Measurements from ENCODE around the gene FIGN.

The FIGN gene

DNA sequence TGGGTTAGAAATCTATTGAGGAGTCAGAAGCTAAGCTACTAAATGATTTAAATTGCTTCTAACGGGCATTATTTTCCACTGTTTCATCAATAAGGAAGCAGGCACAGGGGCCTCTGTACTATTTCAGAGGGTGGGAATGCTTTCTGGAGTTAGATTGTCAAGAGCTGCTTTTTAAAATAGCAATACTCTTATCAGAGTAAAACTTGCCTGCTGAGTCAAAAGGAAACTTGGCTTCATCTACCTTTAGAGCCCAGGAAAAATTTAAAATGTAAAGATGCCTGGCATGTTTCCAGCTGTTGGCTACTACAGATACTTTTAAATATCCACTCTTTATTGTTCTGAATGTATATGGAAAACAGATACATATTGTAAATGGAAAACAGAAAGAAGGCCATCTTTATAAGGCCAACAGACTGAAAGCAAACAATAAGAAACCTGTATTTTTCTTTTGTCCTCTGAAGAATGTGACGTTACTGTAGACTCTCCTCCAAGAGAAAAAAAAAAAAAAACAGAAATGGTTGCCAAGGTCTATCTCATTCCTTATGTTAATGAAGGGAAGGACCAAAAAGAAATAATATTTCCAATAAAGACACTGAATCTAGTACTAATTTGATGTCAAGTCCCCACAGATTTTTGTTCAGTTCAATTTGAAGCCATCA is 79.1 kb downstream of the FIGN start:
- TF ChIP-seq, protein P1, sequence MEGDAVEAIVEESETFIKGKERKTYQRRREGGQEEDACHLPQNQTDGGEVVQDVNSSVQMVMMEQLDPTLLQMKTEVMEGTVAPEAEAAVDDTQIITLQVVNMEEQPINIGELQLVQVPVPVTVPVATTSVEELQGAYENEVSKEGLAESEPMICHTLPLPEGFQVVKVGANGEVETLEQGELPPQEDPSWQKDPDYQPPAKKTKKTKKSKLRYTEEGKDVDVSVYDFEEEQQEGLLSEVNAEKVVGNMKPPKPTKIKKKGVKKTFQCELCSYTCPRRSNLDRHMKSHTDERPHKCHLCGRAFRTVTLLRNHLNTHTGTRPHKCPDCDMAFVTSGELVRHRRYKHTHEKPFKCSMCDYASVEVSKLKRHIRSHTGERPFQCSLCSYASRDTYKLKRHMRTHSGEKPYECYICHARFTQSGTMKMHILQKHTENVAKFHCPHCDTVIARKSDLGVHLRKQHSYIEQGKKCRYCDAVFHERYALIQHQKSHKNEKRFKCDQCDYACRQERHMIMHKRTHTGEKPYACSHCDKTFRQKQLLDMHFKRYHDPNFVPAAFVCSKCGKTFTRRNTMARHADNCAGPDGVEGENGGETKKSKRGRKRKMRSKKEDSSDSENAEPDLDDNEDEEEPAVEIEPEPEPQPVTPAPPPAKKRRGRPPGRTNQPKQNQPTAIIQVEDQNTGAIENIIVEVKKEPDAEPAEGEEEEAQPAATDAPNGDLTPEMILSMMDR (IDR thresholded peaks at IDR 0.05; ENCODE audit: low read depth, low read length) = no peak
- H3K4me3 ChIP-seq (ENCODE audit: low read depth, low read length) = no peak overlapping the region

DNA sequence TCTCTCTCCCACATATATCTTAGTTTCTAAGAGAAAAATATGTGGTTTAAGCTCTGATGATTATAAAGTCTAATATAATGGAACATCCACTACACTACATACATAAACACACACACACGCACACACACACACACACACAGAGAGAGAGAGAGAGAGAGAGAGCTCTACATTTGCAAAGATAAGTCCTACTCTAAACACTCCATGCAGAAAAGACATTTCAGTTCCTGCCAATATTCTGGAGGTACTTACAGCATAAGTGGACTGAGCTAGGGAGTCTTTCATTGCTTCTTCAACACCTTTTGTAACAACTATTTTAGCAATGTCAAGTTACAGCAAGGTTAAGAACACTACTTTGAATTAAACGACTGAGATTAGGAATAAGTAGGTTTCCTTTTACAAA is 80.1 kb downstream of the FIGN start:
- TF ChIP-seq, protein P1 (IDR thresholded peaks at IDR 0.05; ENCODE audit: low read depth, low read length) = no peak
- H3K4me3 ChIP-seq (ENCODE audit: low read depth, low read length) = no peak overlapping the region

DNA sequence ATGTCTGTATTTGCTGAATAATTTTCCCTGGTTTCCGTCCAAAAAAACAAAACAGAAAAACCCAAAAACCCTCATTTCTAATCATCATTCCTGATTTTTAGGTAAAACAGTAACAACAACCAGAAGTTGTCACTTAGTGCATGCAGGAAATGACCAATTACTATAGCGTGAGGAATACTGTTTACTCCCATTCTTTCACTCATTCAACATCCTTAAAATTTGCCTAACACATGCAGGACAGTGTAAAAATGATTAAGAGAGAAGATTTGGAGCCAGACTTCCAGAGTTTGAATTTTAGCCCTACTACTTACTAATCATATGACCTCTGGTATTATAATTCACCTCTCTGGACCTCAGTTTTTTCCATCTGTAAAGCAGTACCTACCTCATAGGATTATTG is 83.1 kb downstream of the FIGN start:
- no peak overlapping the region for H3K4me3 ChIP-seq (ENCODE audit: low read depth, low read length)
- TF ChIP-seq, protein P1 (IDR thresholded peaks at IDR 0.05; ENCODE audit: low read depth, low read length) = no peak

DNA sequence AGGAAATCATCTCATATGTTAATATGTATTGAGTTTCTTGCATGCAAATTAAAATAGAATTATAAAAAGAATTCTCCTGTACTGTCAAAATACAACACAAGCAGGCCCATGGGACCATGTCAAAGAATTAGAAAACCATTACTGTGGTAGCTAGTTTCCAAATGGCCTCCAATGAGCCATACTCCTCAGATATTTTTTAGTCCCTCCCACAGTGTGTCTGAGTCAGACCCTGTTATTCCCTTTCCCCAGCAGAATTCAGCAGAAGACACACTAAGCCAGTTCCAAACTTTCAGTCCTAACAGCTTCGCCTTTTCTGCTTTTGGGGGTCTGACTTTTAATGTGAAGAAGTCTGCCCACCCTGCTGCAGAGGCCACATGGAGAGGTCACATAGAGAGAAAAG is 86.7 kb downstream of the FIGN start:
- TF ChIP-seq, protein P1 (IDR thresholded peaks at IDR 0.05; ENCODE audit: low read depth, low read length) = no peak
- no peak overlapping the region for H3K4me3 ChIP-seq (ENCODE audit: low read depth, low read length)

DNA sequence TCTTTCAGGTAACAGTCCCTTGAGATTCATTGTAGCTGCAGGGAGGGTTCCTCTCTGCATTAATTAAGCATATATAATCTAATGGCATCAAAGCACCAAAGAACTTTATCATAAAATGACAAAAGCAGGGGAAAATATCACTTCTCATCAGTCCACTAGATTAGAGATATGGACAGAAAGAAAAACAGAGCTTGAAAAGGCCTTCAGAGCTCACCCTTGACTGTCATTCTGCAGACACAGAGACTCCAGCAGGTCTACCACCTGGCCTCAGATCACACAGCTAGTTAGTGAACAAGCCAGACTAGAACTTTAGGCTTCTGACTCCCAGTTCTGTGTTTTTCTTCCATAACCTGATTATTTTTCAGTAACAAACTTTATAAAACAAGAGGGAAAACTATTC is 88.5 kb downstream of the FIGN start:
- TF ChIP-seq, protein P1 (IDR thresholded peaks at IDR 0.05; ENCODE audit: low read depth, low read length) = no peak
- H3K4me3 ChIP-seq (ENCODE audit: low read depth, low read length) = no peak overlapping the region

DNA sequence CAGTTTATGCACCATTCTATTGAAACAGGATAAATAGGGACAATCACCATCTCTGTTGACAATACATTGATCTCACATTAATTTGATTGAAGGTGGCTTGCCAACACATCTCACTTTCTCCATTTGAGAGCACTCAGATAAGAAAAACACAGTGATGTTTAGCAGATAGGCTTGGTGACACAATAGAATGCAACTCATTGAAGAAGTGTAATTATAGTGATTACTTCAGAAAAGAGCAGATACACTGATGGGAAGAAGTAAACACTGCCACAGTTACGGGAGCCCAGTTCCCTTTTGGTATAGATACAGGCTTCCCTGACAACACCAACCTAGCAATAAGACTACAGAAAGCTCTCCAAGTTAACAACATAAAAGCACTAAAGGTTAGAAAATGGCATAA is 89.1 kb downstream of the FIGN start:
- TF ChIP-seq, protein P1 (IDR thresholded peaks at IDR 0.05; ENCODE audit: low read depth, low read length) = no peak
- H3K4me3 ChIP-seq (ENCODE audit: low read depth, low read length) = no peak overlapping the region

DNA sequence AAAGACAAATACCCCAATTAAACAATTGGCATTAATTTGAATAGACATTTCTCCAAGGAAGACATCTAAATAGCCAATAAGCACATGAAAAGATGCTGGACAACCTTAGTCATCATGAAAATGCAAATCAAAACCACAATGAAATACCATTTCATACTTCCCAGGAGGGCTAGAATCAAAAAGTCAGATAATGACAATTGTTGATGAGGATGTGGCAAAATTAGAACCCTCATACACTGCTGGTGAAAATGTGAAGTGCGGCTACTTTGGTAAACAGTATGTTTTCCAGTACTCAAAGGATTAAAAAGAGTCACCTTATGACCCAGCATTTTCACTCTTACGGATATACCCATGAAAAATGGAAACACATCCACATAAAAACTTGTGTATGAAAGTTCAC is 91.6 kb downstream of the FIGN start:
- TF ChIP-seq, protein P1 (IDR thresholded peaks at IDR 0.05; ENCODE audit: low read depth, low read length) = no peak
- no peak overlapping the region for H3K4me3 ChIP-seq (ENCODE audit: low read depth, low read length)

Measured in WI38 (cell line).